HG03196 (cell line): ENCODE data around the gene MCIDAS.
A peak's percentile ranks its signal among the peaks of the same experiment; 100 is the strongest.

Source experiments
- ATAC-seq: cut with Tn5 transposase; IDR thresholded peaks from one replicate; pipeline ENCODE4 v1.9.1; 2021; ENCODE audit not compliant: unreplicated experiment

Gene MCIDAS

GRCh38 chr5:55222985-55223811 is 3.9 kb downstream of the MCIDAS start:
- no peak for ATAC-seq

GRCh38 chr5:55222092-55222984 is 4.8 kb downstream of the MCIDAS start:
- no peak for ATAC-seq

- no peak for ATAC-seq
Measured at GRCh38 chr5:55220433-55221185, 6.5 kb downstream of the MCIDAS start.

GRCh38 chr5:55219770-55220169 is 7.3 kb downstream of the MCIDAS start:
- ATAC-seq = no peak

GRCh38 chr5:55218967-55219366 is 8.1 kb downstream of the MCIDAS start:
- ATAC-seq = no peak

- no peak for ATAC-seq
Measured at GRCh38 chr5:55211184-55211874, 15.8 kb downstream of the MCIDAS start.

- ATAC-seq = no peak
Measured at GRCh38 chr5:55205001-55205400, 22.1 kb downstream of the MCIDAS start.

GRCh38 chr5:55191165-55191564 is 36.0 kb downstream of the MCIDAS start:
- ATAC-seq = no peak

GRCh38 chr5:55188656-55189540 is 38.2 kb downstream of the MCIDAS start:
- ATAC-seq = no peak

GRCh38 chr5:55187370-55187769 is 39.7 kb downstream of the MCIDAS start:
- no peak for ATAC-seq

- ATAC-seq = no peak
Measured at GRCh38 chr5:55180016-55180415, 47.1 kb downstream of the MCIDAS start.

- no peak for ATAC-seq
Measured at GRCh38 chr5:55177078-55177477, 50.0 kb downstream of the MCIDAS start.

- ATAC-seq = no peak
Measured at GRCh38 chr5:55176176-55176818, 50.8 kb downstream of the MCIDAS start.

GRCh38 chr5:55175781-55176175 is 51.3 kb downstream of the MCIDAS start:
- no peak for ATAC-seq

GRCh38 chr5:55173687-55174230 is 53.4 kb downstream of the MCIDAS start:
- peak; percentile 4 for ATAC-seq

- peak; percentile 86 for ATAC-seq
Measured at GRCh38 chr5:55172937-55173686, 54.0 kb downstream of the MCIDAS start, which contains the start of gene CDC20B. Gene CDC20B, minus strand, starts transcription at chr5:55173177. Its CDS starts 177 bp downstream, at chr5:55173000.

GRCh38 chr5:55172051-55172899 is 54.8 kb downstream of the MCIDAS start:
- ATAC-seq = peak; percentile 51
